ENCODE results near the gene GBE1. TPM values are rescaled to one million over a fixed set of nuclear protein-coding genes. Genes with fewer than 3 reads are reported as not detected.

Gene GBE1
- total and polyA plus RNA-seq, 8 donors = 3.7 to 14.1 (median 9.0) TPM

- ATAC-seq (no peak), FAIRE-seq (no peak), DNase-seq (no peak)
- H3K36me3 ChIP-seq = no peaks in the 10 kb centered on the region
- no peak overlapping the region for H3K4me3 ChIP-seq
- H3K4me1 ChIP-seq = no peaks in the 10 kb centered on the region
- WGBS, 2 donors = 93 to 94% methylated on average over 1 of the region's 1 CpG
- no peaks in the 10 kb centered on the region for H3K9me3 ChIP-seq
- H3K27me3 ChIP-seq = peaks cover 0 to 4% (median 0%) of the 10 kb centered on the region in 4 donors
- intact Hi-C loops (cut with DNase I) = no loop called here
- no peak for TF ChIP-seq CTCF (IDR thresholded peaks at IDR 0.05)
- H3K27ac ChIP-seq = no peak overlapping the region
Measured at GRCh38 chr3:81645248-81645647, 116.2 kb downstream of the GBE1 start.

GRCh38 chr3:81643721-81644120, 117.7 kb downstream of the GBE1 start:
- 89 to 94% methylated on average over 2 of the region's 2 CpGs for WGBS, 2 donors

GRCh38 chr3:81638480-81638879, 123.0 kb downstream of the GBE1 start:
- Histone ChIP-seq H3K9me3 (no peaks in the 10 kb centered on the region), H3K36me3 (no peaks in the 10 kb centered on the region), H3K27me3 (peaks cover 0 to 4% (median 0%) of the 10 kb centered on the region in 4 donors), H3K4me1 (no peaks in the 10 kb centered on the region), H3K27ac (no peak overlapping the region), H3K4me3 (no peak overlapping the region)
- intact Hi-C loops (cut with DNase I) = no loop called here
- no peak for DNase-seq
- ATAC-seq = no peak
- FAIRE-seq = no peak
- no peak for TF ChIP-seq CTCF (IDR thresholded peaks at IDR 0.05)

More at GRCh38 chr3:81643721-81644120, 117.7 kb downstream of the GBE1 start:
- H3K4me3 ChIP-seq = no peak overlapping the region
- DNase-seq = no peak
- no peaks in the 10 kb centered on the region for H3K4me1 ChIP-seq
- H3K9me3 ChIP-seq = no peaks in the 10 kb centered on the region
- no peak for TF ChIP-seq CTCF (IDR thresholded peaks at IDR 0.05)
- peak in 2 of 4 donors; percentile 41 to 59 for ATAC-seq
- no peak for FAIRE-seq
- intact Hi-C loops (cut with DNase I) = no loop called here
- H3K27me3 ChIP-seq = peaks cover 0 to 4% (median 0%) of the 10 kb centered on the region in 4 donors
- H3K36me3 ChIP-seq = no peaks in the 10 kb centered on the region
- H3K27ac ChIP-seq = no peak overlapping the region

GRCh38 chr3:81632659-81633058, 128.8 kb downstream of the GBE1 start:
- DNase-seq (no peak), ATAC-seq (no peak), FAIRE-seq (no peak)
- TF ChIP-seq CTCF (IDR thresholded peaks at IDR 0.05) = no peak
- H3K27me3 ChIP-seq = no peaks in the 10 kb centered on the region
- intact Hi-C loops (cut with DNase I) = no loop called here
- no peaks in the 10 kb centered on the region for H3K4me1 ChIP-seq
- no peaks in the 10 kb centered on the region for H3K9me3 ChIP-seq
- WGBS, 2 donors = 95 to 100% methylated on average over 2 of the region's 2 CpGs
- no peak overlapping the region for H3K4me3 ChIP-seq
- no peaks in the 10 kb centered on the region for H3K36me3 ChIP-seq
- H3K27ac ChIP-seq = no peak overlapping the region

- intact Hi-C loops (cut with DNase I) = no loop called here
- no peak for DNase-seq
- no peak for ATAC-seq
- WGBS, 2 donors = 72 to 84% methylated on average over 2 of the region's 2 CpGs
- no peaks in the 10 kb centered on the region for H3K4me1 ChIP-seq
- no peak for TF ChIP-seq CTCF (IDR thresholded peaks at IDR 0.05)
- no peak overlapping the region for H3K4me3 ChIP-seq
- no peak for FAIRE-seq
- H3K27me3 ChIP-seq = no peaks in the 10 kb centered on the region
- H3K9me3 ChIP-seq = no peaks in the 10 kb centered on the region
- H3K27ac ChIP-seq = no peak overlapping the region
- H3K36me3 ChIP-seq = no peaks in the 10 kb centered on the region
Measured at GRCh38 chr3:81624756-81625155, 136.7 kb downstream of the GBE1 start.
